Activated naive CD8-positive, alpha-beta T cell treated with anti-CD3 and anti-CD28 coated beads, Interleukin-2, amount 50 U/mL, for 24 hours (primary cell): Measurements from ENCODE around the gene LRRC1.

Source experiments
- ATAC-seq: fragments of 150-1000 bp; cut with Tn5 transposase; one replicate; pipeline ENCODE4 v1.10.0; 2021
- DNase-seq: peaks from one replicate; pipeline ENCODE4 v3.0.0; 2021
- H3K27ac Mint-ChIP-seq: one replicate; pipeline ENCODE4 v1.8.0; 2021; ENCODE audit warnings: mild to moderate bottlenecking, mixed read lengths
- H3K27me3 Mint-ChIP-seq: one replicate; pipeline ENCODE4 v1.8.0; 2021; ENCODE audit warnings: mixed read lengths
- H3K36me3 Mint-ChIP-seq: one replicate; pipeline ENCODE4 v1.8.0; 2021; ENCODE audit warnings: low read depth, mixed read lengths
- H3K4me1 Mint-ChIP-seq: one replicate; pipeline ENCODE4 v1.8.0; 2021; ENCODE audit warnings: mixed read lengths
- H3K4me3 Mint-ChIP-seq: one replicate; pipeline ENCODE4 v1.8.0; 2021; ENCODE audit warnings: mild to moderate bottlenecking, moderate library complexity, mixed read lengths
- H3K9me3 Mint-ChIP-seq: one replicate; pipeline ENCODE4 v1.8.0; 2021; ENCODE audit warnings: mixed read lengths

Gene LRRC1

GRCh38 chr6:53815381-53816119 lies 20.7 kb downstream of the LRRC1 start:
- no peak overlapping the region for H3K4me3 Mint-ChIP-seq
- H3K36me3 Mint-ChIP-seq = no peaks in the 10 kb centered on the region
- peaks cover 8% of the 10 kb centered on the region for H3K4me1 Mint-ChIP-seq
- no peak for DNase-seq
- no peak overlapping the region for H3K27ac Mint-ChIP-seq
- no peak for ATAC-seq
- no peaks in the 10 kb centered on the region for H3K27me3 Mint-ChIP-seq
- no peaks in the 10 kb centered on the region for H3K9me3 Mint-ChIP-seq

GRCh38 chr6:53818858-53819609 lies 24.2 kb downstream of the LRRC1 start:
- Mint-ChIP-seq H3K9me3 (no peaks in the 10 kb centered on the region), H3K4me3 (no peak overlapping the region), H3K27ac (peak overlapping the region; percentile 3), H3K4me1 (peaks cover 8% of the 10 kb centered on the region), H3K36me3 (no peaks in the 10 kb centered on the region), H3K27me3 (no peaks in the 10 kb centered on the region)
- ATAC-seq (peak; percentile 40), DNase-seq (no peak)

- peaks cover 22% of the 10 kb centered on the region for H3K4me1 Mint-ChIP-seq
- ATAC-seq (no peak), DNase-seq (no peak)
- H3K4me3 Mint-ChIP-seq = no peak overlapping the region
- H3K27me3 Mint-ChIP-seq = no peaks in the 10 kb centered on the region
- no peaks in the 10 kb centered on the region for H3K9me3 Mint-ChIP-seq
- H3K27ac Mint-ChIP-seq = no peak overlapping the region
- no peaks in the 10 kb centered on the region for H3K36me3 Mint-ChIP-seq
Measured at GRCh38 chr6:53822401-53823125, 27.8 kb downstream of the LRRC1 start.

GRCh38 chr6:53824714-53825113 lies 29.9 kb downstream of the LRRC1 start:
- no peak overlapping the region for H3K27ac Mint-ChIP-seq
- no peak overlapping the region for H3K4me3 Mint-ChIP-seq
- peaks cover 15% of the 10 kb centered on the region for H3K4me1 Mint-ChIP-seq
- ATAC-seq (no peak), DNase-seq (no peak)
- no peaks in the 10 kb centered on the region for H3K27me3 Mint-ChIP-seq
- H3K36me3 Mint-ChIP-seq = no peaks in the 10 kb centered on the region
- no peaks in the 10 kb centered on the region for H3K9me3 Mint-ChIP-seq

- Mint-ChIP-seq H3K36me3 (no peaks in the 10 kb centered on the region), H3K27me3 (no peaks in the 10 kb centered on the region), H3K9me3 (no peaks in the 10 kb centered on the region), H3K4me3 (no peak overlapping the region), H3K27ac (no peak overlapping the region), H3K4me1 (peaks cover 17% of the 10 kb centered on the region)
- no peak for ATAC-seq
- DNase-seq = no peak
Measured at GRCh38 chr6:53825532-53826321, 30.9 kb downstream of the LRRC1 start.

- no peak for DNase-seq
- H3K4me3 Mint-ChIP-seq = no peak overlapping the region
- H3K36me3 Mint-ChIP-seq = no peaks in the 10 kb centered on the region
- peaks cover 17% of the 10 kb centered on the region for H3K4me1 Mint-ChIP-seq
- peak; percentile 36 for ATAC-seq
- H3K9me3 Mint-ChIP-seq = no peaks in the 10 kb centered on the region
- peak overlapping the region; percentile 44 for H3K27ac Mint-ChIP-seq
- no peaks in the 10 kb centered on the region for H3K27me3 Mint-ChIP-seq
Measured at GRCh38 chr6:53827531-53827930, 32.7 kb downstream of the LRRC1 start.

GRCh38 chr6:53828215-53828614 lies 33.4 kb downstream of the LRRC1 start:
- no peak for DNase-seq
- no peak overlapping the region for H3K27ac Mint-ChIP-seq
- ATAC-seq = no peak
- no peaks in the 10 kb centered on the region for H3K27me3 Mint-ChIP-seq
- no peak overlapping the region for H3K4me3 Mint-ChIP-seq
- H3K9me3 Mint-ChIP-seq = no peaks in the 10 kb centered on the region
- H3K36me3 Mint-ChIP-seq = no peaks in the 10 kb centered on the region
- H3K4me1 Mint-ChIP-seq = peaks cover 17% of the 10 kb centered on the region

- Mint-ChIP-seq H3K27ac (no peak overlapping the region), H3K9me3 (no peaks in the 10 kb centered on the region), H3K4me3 (no peak overlapping the region), H3K27me3 (no peaks in the 10 kb centered on the region), H3K36me3 (no peaks in the 10 kb centered on the region), H3K4me1 (peaks cover 17% of the 10 kb centered on the region)
- ATAC-seq (no peak), DNase-seq (no peak)
Measured at GRCh38 chr6:53828966-53829697, 34.3 kb downstream of the LRRC1 start.

GRCh38 chr6:53829698-53830221 lies 35.0 kb downstream of the LRRC1 start:
- Mint-ChIP-seq H3K36me3 (no peaks in the 10 kb centered on the region), H3K4me3 (no peak overlapping the region), H3K27me3 (no peaks in the 10 kb centered on the region), H3K4me1 (peaks cover 17% of the 10 kb centered on the region), H3K27ac (no peak overlapping the region), H3K9me3 (no peaks in the 10 kb centered on the region)
- DNase-seq (no peak), ATAC-seq (no peak)

- Mint-ChIP-seq H3K27ac (no peak overlapping the region), H3K27me3 (no peaks in the 10 kb centered on the region), H3K9me3 (no peaks in the 10 kb centered on the region), H3K4me3 (no peak overlapping the region), H3K36me3 (no peaks in the 10 kb centered on the region), H3K4me1 (peaks cover 17% of the 10 kb centered on the region)
- ATAC-seq = no peak
- DNase-seq = no peak
Measured at GRCh38 chr6:53830366-53830765, 35.6 kb downstream of the LRRC1 start.

GRCh38 chr6:53831081-53831869 lies 36.5 kb downstream of the LRRC1 start:
- Mint-ChIP-seq H3K4me3 (no peak overlapping the region), H3K27me3 (no peaks in the 10 kb centered on the region), H3K27ac (no peak overlapping the region), H3K4me1 (peaks cover 13% of the 10 kb centered on the region), H3K36me3 (no peaks in the 10 kb centered on the region), H3K9me3 (no peaks in the 10 kb centered on the region)
- DNase-seq = no peak
- no peak for ATAC-seq

GRCh38 chr6:53831936-53832660 lies 37.3 kb downstream of the LRRC1 start:
- no peak for ATAC-seq
- Mint-ChIP-seq H3K4me1 (peaks cover 8% of the 10 kb centered on the region), H3K27me3 (no peaks in the 10 kb centered on the region), H3K27ac (no peak overlapping the region), H3K4me3 (no peak overlapping the region), H3K9me3 (no peaks in the 10 kb centered on the region), H3K36me3 (no peaks in the 10 kb centered on the region)
- no peak for DNase-seq
